ENCODE measurements around the gene POLR1D.

DNA sequence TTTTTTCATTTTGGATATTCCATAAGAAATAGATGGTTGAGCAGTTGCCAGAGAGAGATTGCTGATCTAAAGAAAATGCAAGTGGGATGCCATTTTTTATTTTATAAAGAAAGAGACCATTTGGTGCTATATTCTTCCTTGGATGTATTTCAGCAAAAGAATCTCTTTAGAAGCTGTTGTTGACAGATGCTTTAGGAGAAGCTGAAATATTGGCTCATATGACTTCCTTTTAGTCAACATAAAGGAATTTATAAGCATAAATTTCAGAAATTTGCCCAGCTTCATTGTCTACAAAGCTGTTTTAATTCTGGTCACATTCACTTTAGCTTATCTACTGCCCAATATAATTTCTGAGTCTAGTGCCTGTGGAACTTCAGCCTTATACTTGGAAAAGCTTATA lies 36.9 kb downstream of the POLR1D start:
- TF ChIP-seq, protein P1, sequence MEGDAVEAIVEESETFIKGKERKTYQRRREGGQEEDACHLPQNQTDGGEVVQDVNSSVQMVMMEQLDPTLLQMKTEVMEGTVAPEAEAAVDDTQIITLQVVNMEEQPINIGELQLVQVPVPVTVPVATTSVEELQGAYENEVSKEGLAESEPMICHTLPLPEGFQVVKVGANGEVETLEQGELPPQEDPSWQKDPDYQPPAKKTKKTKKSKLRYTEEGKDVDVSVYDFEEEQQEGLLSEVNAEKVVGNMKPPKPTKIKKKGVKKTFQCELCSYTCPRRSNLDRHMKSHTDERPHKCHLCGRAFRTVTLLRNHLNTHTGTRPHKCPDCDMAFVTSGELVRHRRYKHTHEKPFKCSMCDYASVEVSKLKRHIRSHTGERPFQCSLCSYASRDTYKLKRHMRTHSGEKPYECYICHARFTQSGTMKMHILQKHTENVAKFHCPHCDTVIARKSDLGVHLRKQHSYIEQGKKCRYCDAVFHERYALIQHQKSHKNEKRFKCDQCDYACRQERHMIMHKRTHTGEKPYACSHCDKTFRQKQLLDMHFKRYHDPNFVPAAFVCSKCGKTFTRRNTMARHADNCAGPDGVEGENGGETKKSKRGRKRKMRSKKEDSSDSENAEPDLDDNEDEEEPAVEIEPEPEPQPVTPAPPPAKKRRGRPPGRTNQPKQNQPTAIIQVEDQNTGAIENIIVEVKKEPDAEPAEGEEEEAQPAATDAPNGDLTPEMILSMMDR (IDR thresholded peaks at IDR 0.05): no peak
- no peak for TF ChIP-seq POLR2A (IDR thresholded peaks at IDR 0.05; ENCODE audit: low read depth)
- no peak for TF ChIP-seq EP300 (IDR thresholded peaks at IDR 0.05)
